NB4 (cell line): ENCODE measurements around the gene EEIG1.

Experiments
- DNase-seq: peaks from one replicate; pipeline ENCODE4 v3.0.0; 2010; ENCODE audit warnings: low read depth
- H3K4me3 ChIP-seq: one replicate; pipeline ENCODE4 v1.5.1; 2011; ENCODE audit warnings: mild to moderate bottlenecking, low read depth, low read length, moderate library complexity
- MAX ChIP-seq: IDR thresholded peaks from 2 replicates; pipeline ENCODE4 v1.6.1; 2011; ENCODE audit warnings: low read depth, low read length
- MYC ChIP-seq: IDR thresholded peaks from 2 replicates; pipeline ENCODE4 v1.6.1; 2011; ENCODE audit warnings: low read depth, low read length
- POLR2A ChIP-seq: IDR thresholded peaks from 2 replicates; pipeline ENCODE4 v1.6.1; 2011; ENCODE audit warnings: mild to moderate bottlenecking; ENCODE audit not compliant: insufficient read length; ENCODE audit errors: extremely low read depth
- TF ChIP-seq, protein P1 (sequence below): IDR thresholded peaks from one replicate; pipeline ENCODE4 v1.5.1; 2012; ENCODE audit warnings: low read depth, low read length

The EEIG1 gene

GRCh38 chr9:127999461-127999860 is 18.7 kb upstream of the EEIG1 start:
- TF ChIP-seq MAX (no peak), POLR2A (no peak), MYC (no peak)
- TF ChIP-seq, protein P1, sequence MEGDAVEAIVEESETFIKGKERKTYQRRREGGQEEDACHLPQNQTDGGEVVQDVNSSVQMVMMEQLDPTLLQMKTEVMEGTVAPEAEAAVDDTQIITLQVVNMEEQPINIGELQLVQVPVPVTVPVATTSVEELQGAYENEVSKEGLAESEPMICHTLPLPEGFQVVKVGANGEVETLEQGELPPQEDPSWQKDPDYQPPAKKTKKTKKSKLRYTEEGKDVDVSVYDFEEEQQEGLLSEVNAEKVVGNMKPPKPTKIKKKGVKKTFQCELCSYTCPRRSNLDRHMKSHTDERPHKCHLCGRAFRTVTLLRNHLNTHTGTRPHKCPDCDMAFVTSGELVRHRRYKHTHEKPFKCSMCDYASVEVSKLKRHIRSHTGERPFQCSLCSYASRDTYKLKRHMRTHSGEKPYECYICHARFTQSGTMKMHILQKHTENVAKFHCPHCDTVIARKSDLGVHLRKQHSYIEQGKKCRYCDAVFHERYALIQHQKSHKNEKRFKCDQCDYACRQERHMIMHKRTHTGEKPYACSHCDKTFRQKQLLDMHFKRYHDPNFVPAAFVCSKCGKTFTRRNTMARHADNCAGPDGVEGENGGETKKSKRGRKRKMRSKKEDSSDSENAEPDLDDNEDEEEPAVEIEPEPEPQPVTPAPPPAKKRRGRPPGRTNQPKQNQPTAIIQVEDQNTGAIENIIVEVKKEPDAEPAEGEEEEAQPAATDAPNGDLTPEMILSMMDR = no peak

GRCh38 chr9:127993721-127994120 is 12.9 kb upstream of the EEIG1 start:
- no peak overlapping the region for H3K4me3 ChIP-seq
- DNase-seq = no peak
- TF ChIP-seq POLR2A = no peak
- TF ChIP-seq MYC = no peak
- TF ChIP-seq MAX = no peak
- TF ChIP-seq, protein P1 = no peak

More at GRCh38 chr9:127999461-127999860, 18.7 kb upstream of the EEIG1 start:
- no peak for DNase-seq
- no peak overlapping the region for H3K4me3 ChIP-seq

GRCh38 chr9:127991757-127992274 is 11.0 kb upstream of the EEIG1 start:
- no peak overlapping the region for H3K4me3 ChIP-seq
- DNase-seq = no peak
- no peak for TF ChIP-seq MYC

DNA sequence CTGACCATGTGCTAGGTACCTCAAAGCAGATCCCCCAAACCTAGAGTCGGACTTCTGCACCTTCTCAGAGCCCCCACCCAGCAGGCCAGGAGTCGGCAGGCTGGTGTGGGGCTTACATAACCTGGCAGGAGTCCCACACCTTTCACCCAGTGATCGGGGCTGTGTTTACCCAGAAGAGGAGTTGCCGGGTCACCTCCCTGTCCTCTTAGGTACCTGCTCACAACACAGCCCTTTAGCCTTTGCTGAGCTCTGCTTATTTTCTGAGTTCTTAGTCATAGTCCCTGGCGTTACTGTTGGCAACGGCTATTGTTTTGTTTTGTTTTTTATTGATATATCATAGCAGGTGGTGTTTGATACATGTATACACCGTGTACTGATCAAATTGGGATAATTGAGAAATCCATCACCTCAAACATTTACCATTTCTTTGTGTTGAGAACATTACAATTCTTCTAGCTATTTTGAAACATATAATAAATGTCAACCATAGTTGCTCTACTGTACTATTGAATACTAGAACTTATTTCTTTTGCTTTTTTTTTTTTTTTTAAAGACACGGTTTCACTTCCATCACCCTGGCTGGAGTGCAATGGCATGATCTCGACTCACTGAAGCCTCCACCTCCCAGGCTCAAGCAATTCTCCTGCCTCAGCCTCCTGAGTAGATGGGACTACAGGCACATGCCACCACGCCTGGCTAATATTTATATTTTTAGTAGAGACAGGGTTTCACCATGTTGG is 10.4 kb upstream of the EEIG1 start:
- H3K4me3 ChIP-seq = no peak overlapping the region
- TF ChIP-seq MYC = no peak
- no peak for TF ChIP-seq POLR2A
- TF ChIP-seq, protein P1 = no peak
- TF ChIP-seq MAX = no peak
- no peak for DNase-seq

- H3K4me3 ChIP-seq = no peak overlapping the region
- TF ChIP-seq MAX (no peak), MYC (no peak), POLR2A (no peak)
- TF ChIP-seq, protein P1 = no peak
- no peak for DNase-seq
Measured at GRCh38 chr9:127990554-127990953, 9.8 kb upstream of the EEIG1 start.

DNA sequence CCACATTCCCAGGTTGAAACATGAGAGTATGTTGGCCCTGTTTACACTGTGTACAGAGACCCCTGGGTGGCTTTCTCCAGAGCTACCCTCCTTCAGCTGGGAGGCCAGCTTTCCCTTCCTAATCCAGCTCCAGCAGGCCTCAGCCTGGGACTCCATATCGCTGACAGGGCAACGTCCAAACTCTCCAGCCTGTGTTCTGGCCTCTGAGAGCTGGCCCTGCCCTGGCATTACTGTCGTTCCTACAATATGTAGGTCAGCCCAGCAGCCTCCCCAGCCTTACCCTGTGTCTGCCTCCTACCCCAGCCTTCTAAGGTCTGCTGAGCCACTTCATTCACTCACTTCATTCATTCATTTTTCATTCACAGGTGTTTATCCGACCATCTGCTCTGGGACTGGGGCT is 8.3 kb upstream of the EEIG1 start:
- no peak for DNase-seq
- TF ChIP-seq MYC (no peak), POLR2A (no peak), MAX (no peak)
- TF ChIP-seq, protein P1 = no peak
- no peak overlapping the region for H3K4me3 ChIP-seq
